Heart left ventricle (tissue), 13 donors: ENCODE results near the gene SEMA4G.

Source experiments
- POLR2A ChIP-seq, 2 donors: fragments of 450-650 bp; IDR thresholded peaks; one replicate each; pipeline ENCODE4 v1.6.1; 2017; ENCODE audit warnings: antibody characterized with exemption in 2 of 2, mild to moderate bottlenecking in 2 of 2, moderate library complexity in 2 of 2
- TF ChIP-seq, protein P1 (sequence below), 12 donors: fragments of 200-600 bp; sonication (generic) in 4 of 12; IDR thresholded peaks; one replicate each; pipeline versions ENCODE4 v1.5.0 to v1.8.0; 2018 to 2022; ENCODE audit warnings: antibody characterized with exemption in 12 of 12, mild to moderate bottlenecking in 5 of 12
- donor health status: ischemic (EF 13 %, LVEDD 7.1; RV severe dilation, severe dysfunction).
- donor health status: DM: no; HTN: yes; CAD: no.
- donor health status: DM: no; HTN: no; CAD: no.
- donor health status: ischemic (EF 25% LVEDD 6.9; RV normal size, moderate dysfunction).
- donor health status: ischemic (EF 25% LVEDD 5.7; RV mildly dilated, moderate dysfunction).
- donor health status: ischemic (EF 35%, LVEDD 5.7; RV mildly dilated, moderate dysfunction).
- donor health status: nonischemic (EF 11% LVEDD 7.7; RV severe dilation, severe dysfunction).
- donor health status: DM: yes; HTN: yes; CAD: no.
- donor health status: PGD.
- donor health status: ischemic (EF 29% LVEDD 5.4; RV normal size, mild dysfunction).
- donor health status: nonischemic (EF 23%, LVEDD 6.1; RV moderate dilation, normal function).

DNA sequence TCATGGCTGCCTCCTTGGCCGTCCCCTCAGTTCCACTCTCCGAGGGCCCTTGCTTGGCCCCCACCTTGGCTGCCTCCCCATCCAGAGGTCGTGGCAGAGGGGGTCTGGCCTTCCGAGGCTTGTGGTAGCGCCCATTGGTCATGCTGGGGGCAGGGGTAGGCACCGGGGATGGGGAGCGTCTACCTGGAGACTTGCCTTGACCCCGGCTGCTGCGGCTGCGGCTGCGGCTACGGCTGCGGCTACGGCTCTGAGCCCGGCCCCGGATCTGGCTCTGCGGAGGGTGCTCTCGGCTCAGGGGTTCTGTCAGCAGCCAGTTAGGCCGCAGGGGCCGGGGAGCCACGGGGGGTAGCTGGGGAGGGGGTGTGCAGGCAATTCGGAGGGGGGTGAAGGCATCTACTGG, 41.0 kb downstream of the SEMA4G start:
- TF ChIP-seq, protein P1, sequence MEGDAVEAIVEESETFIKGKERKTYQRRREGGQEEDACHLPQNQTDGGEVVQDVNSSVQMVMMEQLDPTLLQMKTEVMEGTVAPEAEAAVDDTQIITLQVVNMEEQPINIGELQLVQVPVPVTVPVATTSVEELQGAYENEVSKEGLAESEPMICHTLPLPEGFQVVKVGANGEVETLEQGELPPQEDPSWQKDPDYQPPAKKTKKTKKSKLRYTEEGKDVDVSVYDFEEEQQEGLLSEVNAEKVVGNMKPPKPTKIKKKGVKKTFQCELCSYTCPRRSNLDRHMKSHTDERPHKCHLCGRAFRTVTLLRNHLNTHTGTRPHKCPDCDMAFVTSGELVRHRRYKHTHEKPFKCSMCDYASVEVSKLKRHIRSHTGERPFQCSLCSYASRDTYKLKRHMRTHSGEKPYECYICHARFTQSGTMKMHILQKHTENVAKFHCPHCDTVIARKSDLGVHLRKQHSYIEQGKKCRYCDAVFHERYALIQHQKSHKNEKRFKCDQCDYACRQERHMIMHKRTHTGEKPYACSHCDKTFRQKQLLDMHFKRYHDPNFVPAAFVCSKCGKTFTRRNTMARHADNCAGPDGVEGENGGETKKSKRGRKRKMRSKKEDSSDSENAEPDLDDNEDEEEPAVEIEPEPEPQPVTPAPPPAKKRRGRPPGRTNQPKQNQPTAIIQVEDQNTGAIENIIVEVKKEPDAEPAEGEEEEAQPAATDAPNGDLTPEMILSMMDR (IDR thresholded peaks at IDR 0.05), result no peak
- no peak for TF ChIP-seq POLR2A (IDR thresholded peaks at IDR 0.05)
